Effector memory CD4-positive, alpha-beta T cell (primary cell): ENCODE data around the gene EVA1C.

ENCODE experiments used
- DNase-seq, 3 donors: peaks; one replicate each; pipeline ENCODE4 v3.0.0-alpha.2; 2020
- H3K27ac ChIP-seq: 2 replicates; pipeline ENCODE4 v1.7.0; 2013; ENCODE audit warnings: mild to moderate bottlenecking, low read length, moderate library complexity; ENCODE audit not compliant: insufficient read depth, poor library complexity, severe bottlenecking
- H3K27me3 ChIP-seq: replicated peaks from 2 replicates; pipeline ENCODE4 v1.7.0; 2013; ENCODE audit warnings: mild to moderate bottlenecking, low read length; ENCODE audit not compliant: insufficient read depth, control insufficient read depth, poor library complexity, severe bottlenecking
- H3K36me3 ChIP-seq: 2 replicates; pipeline ENCODE4 v1.7.0; 2013; ENCODE audit warnings: mild to moderate bottlenecking, low read length, moderate library complexity; ENCODE audit not compliant: control insufficient read depth, insufficient read depth
- H3K4me1 ChIP-seq: 2 replicates; pipeline ENCODE4 v1.7.0; 2013; ENCODE audit warnings: low read length, mild to moderate bottlenecking; ENCODE audit not compliant: control insufficient read depth, insufficient read depth, poor library complexity, severe bottlenecking
- H3K4me3 ChIP-seq: 2 replicates; pipeline ENCODE4 v1.7.0; 2013; ENCODE audit warnings: low read length, low read depth, mild to moderate bottlenecking; ENCODE audit not compliant: insufficient read depth, poor library complexity, severe bottlenecking
- H3K9me3 ChIP-seq: 2 replicates; pipeline ENCODE4 v1.7.0; 2013; ENCODE audit warnings: mild to moderate bottlenecking, low read length, moderate library complexity; ENCODE audit not compliant: control insufficient read depth

EVA1C gene

GRCh38 chr21:32377506-32377905, 35.0 kb upstream of the EVA1C start:
- H3K4me1 ChIP-seq = no peaks in the 10 kb centered on the region
- H3K27me3 ChIP-seq = no peaks in the 10 kb centered on the region
- H3K27ac ChIP-seq = no peak overlapping the region
- DNase-seq = no peak
- H3K9me3 ChIP-seq = no peaks in the 10 kb centered on the region
- H3K36me3 ChIP-seq = peaks cover 60% of the 10 kb centered on the region
- no peak overlapping the region for H3K4me3 ChIP-seq

GRCh38 chr21:32377991-32378390, 34.5 kb upstream of the EVA1C start:
- H3K36me3 ChIP-seq = peaks cover 65% of the 10 kb centered on the region
- H3K4me1 ChIP-seq = no peaks in the 10 kb centered on the region
- no peaks in the 10 kb centered on the region for H3K27me3 ChIP-seq
- no peaks in the 10 kb centered on the region for H3K9me3 ChIP-seq
- H3K4me3 ChIP-seq = no peak overlapping the region
- no peak for DNase-seq
- H3K27ac ChIP-seq = no peak overlapping the region

DNA sequence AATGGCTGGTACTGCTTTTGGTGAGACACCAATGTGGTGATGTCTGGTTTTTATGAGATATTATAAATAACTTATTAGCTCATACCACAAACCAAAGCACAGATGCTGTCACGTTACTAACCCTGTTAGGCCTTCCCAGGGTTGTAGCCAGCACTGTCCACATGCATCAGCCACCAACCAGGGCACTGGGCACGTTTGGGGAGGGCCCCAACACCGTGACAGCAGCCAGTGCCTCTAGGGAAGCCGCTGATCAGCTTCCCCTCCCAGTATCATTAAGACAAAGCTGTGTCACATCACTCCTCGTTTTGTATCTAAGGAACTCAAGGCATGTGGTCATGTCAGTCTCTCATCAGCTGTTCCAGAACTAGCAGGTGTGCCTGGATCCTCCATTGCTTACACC, 33.5 kb upstream of the EVA1C start:
- H3K9me3 ChIP-seq = no peaks in the 10 kb centered on the region
- H3K27ac ChIP-seq = no peak overlapping the region
- H3K27me3 ChIP-seq = no peaks in the 10 kb centered on the region
- H3K4me1 ChIP-seq = no peaks in the 10 kb centered on the region
- DNase-seq = no peak
- no peak overlapping the region for H3K4me3 ChIP-seq
- peaks cover 67% of the 10 kb centered on the region for H3K36me3 ChIP-seq

DNA sequence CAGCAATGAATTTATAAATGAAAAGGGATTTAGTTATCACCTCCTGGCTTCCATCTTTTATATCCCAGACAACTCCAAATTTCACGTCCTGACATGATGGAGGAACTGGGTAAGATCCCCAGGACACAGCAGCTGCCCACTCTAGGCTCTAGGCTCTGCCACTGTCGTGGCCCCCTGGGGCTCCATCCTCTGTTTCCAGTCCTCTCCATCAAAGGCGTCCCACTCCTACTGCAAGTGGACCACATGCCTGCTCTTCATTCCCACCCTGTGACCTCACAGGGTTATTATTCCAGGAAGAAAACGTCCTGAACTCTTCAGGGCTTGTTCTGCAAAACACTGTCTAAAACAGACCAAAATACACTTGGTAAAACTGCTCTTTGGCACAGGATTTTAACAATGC, 31.6 kb upstream of the EVA1C start:
- H3K36me3 ChIP-seq = peaks cover 60% of the 10 kb centered on the region

DNA sequence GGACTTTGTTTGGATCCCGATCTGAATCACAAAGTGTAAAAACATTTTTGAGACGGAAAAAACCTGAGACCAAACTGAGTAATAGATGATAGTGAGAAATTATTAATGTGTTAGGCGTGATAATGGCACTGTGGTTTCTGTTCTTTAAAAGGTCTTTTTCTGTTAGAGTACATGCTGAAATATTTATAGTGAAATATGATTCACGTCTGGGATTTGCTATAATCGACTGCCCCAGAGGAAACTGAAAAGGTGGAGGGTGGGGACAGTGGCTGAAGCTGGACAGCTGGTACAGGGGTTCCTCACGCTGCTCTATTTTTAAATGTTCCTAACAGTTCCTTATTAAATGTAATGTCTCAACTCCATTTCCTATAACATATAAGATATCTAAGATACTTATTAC, 30.9 kb upstream of the EVA1C start:
- Histone ChIP-seq H3K4me1 (no peaks in the 10 kb centered on the region), H3K9me3 (no peaks in the 10 kb centered on the region), H3K36me3 (peaks cover 58% of the 10 kb centered on the region), H3K27ac (no peak overlapping the region), H3K27me3 (no peaks in the 10 kb centered on the region), H3K4me3 (no peak overlapping the region)
- DNase-seq = no peak

More for the DNA sequence above, 31.6 kb upstream of the EVA1C start:
- Histone ChIP-seq H3K9me3 (no peaks in the 10 kb centered on the region), H3K4me3 (no peak overlapping the region), H3K27me3 (no peaks in the 10 kb centered on the region), H3K4me1 (no peaks in the 10 kb centered on the region), H3K27ac (no peak overlapping the region)
- DNase-seq = no peak

DNA sequence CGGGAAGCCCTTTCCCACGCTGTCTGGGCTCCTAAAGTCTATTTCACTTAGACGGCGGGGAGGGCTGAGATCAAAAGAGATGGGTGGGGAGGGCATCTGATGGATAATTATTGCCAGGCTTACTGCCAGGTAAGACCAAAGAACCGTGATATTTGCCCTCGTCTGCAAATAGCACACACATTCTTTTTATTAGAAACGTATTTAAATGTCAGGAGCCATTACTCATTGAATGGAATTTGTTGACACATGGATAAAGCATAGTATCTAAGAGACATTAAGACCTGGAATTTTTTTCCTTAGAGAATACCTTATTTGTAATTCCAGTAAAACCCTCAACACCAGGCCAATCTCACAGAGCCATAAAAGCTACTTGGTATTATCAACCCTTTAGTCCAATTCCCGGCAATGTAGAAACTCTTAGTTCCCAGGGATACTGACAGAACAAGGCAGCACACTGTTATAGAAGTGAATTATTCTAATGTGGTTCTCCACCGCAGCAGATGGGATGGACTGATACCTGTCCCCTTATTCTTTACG, 30.3 kb upstream of the EVA1C start:
- Histone ChIP-seq H3K27me3 (no peaks in the 10 kb centered on the region), H3K4me3 (no peak overlapping the region), H3K27ac (no peak overlapping the region), H3K4me1 (no peaks in the 10 kb centered on the region), H3K36me3 (peaks cover 52% of the 10 kb centered on the region), H3K9me3 (no peaks in the 10 kb centered on the region)
- DNase-seq = no peak

- Histone ChIP-seq H3K4me1 (no peaks in the 10 kb centered on the region), H3K36me3 (peaks cover 39% of the 10 kb centered on the region), H3K4me3 (no peak overlapping the region), H3K27ac (no peak overlapping the region), H3K27me3 (no peaks in the 10 kb centered on the region), H3K9me3 (no peaks in the 10 kb centered on the region)
- no peak for DNase-seq
Observed at GRCh38 chr21:32383812-32384211, 28.7 kb upstream of the EVA1C start.

- no peak overlapping the region for H3K27ac ChIP-seq
- H3K9me3 ChIP-seq = no peaks in the 10 kb centered on the region
- H3K4me3 ChIP-seq = no peak overlapping the region
- H3K27me3 ChIP-seq = no peaks in the 10 kb centered on the region
- H3K4me1 ChIP-seq = no peaks in the 10 kb centered on the region
- H3K36me3 ChIP-seq = peaks cover 30% of the 10 kb centered on the region
- DNase-seq = no peak
Observed at GRCh38 chr21:32386195-32386870, 26.2 kb upstream of the EVA1C start.

DNA sequence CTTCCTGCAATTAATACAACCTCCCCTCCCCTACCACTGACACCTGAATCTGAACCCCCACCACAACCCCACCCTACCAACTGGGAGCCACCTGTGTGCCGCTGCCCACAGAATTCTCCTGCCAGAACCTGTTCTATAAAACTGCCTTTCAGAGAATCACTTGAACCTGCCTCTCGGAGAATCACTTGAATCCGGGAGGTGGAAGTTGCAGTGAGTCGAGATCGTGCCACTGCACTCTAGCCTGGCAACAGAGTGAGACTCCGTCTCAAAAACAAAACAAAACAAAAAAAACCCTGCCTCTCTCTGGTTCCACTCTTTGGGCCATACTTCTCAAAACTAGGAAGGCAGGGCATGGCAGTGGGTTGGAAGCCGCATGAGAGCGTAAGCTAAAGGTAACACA, 25.4 kb upstream of the EVA1C start:
- Histone ChIP-seq H3K4me3 (no peak overlapping the region), H3K9me3 (no peaks in the 10 kb centered on the region), H3K36me3 (peaks cover 25% of the 10 kb centered on the region), H3K27ac (no peak overlapping the region), H3K27me3 (no peaks in the 10 kb centered on the region), H3K4me1 (peaks cover 3% of the 10 kb centered on the region)
- no peak for DNase-seq

- Histone ChIP-seq H3K27ac (no peak overlapping the region), H3K36me3 (peaks cover 14% of the 10 kb centered on the region), H3K4me1 (peaks cover 13% of the 10 kb centered on the region), H3K4me3 (no peak overlapping the region), H3K9me3 (no peaks in the 10 kb centered on the region), H3K27me3 (no peaks in the 10 kb centered on the region)
- no peak for DNase-seq
Observed at GRCh38 chr21:32388306-32388705, 24.2 kb upstream of the EVA1C start.
